Thyroid gland (tissue), 4 donors: Measurements from ENCODE around the gene PRKD1. TPM values are rescaled to one million over a fixed set of nuclear protein-coding genes. Genes with fewer than 3 reads are reported as not detected.
A peak's percentile ranks its signal among the peaks of the same experiment; 100 is the strongest.

Source experiments
- DNase-seq, 2 donors: peaks; one replicate each; pipeline ENCODE4 v3.0.0-alpha.2; 2019
- H3K27ac ChIP-seq, 3 donors: fragments of 200-600 bp; sonication (generic); 1 replicate in 2 of 3; 2 replicates in 1 of 3; pipeline ENCODE4 v1.5.1; 2016 to 2019; ENCODE audit warnings: mild to moderate bottlenecking in 1 of 3, moderate library complexity in 1 of 3
- H3K27me3 ChIP-seq: fragments of 200-600 bp; sonication (generic); one replicate; pipeline ENCODE4 v1.5.1; 2019
- H3K36me3 ChIP-seq, 2 donors: fragments of 200-600 bp; sonication (generic); one replicate each; pipeline ENCODE4 v1.5.1; 2016 to 2019
- H3K4me1 ChIP-seq, 2 donors: fragments of 200-600 bp; sonication (generic); one replicate each; pipeline ENCODE4 v1.5.1; 2017 to 2019
- H3K4me3 ChIP-seq, 3 donors: fragments of 200-600 bp; sonication (generic); replicated peaks in 1 of 3; 1 replicate in 2 of 3; 2 replicates in 1 of 3; pipeline ENCODE4 v1.5.1; 2016; ENCODE audit warnings: mild to moderate bottlenecking in 1 of 3
- H3K9me3 ChIP-seq: fragments of 200-600 bp; sonication (generic); one replicate; pipeline ENCODE4 v1.5.1; 2017
- POLR2A ChIP-seq, 2 donors: fragments of 450-650 bp; IDR thresholded peaks; one replicate each; pipeline ENCODE4 v1.6.1; 2017; ENCODE audit warnings: antibody characterized with exemption in 2 of 2, mild to moderate bottlenecking in 2 of 2, moderate library complexity in 1 of 2
- WGBS, 2 donors: methylation state at CpG; one replicate each; pipeline ENCODE4 v1.1.5; 2017; 5-methylcytosine and 5-hydroxymethylcytosine counted together
- intact Hi-C: fragments of 100-400 bp; cut with DNase I; formaldehyde crosslinking; loops from one replicate; pipeline ENCODE4 v1.15.1; 2023
- total RNA-seq, 4 donors: library from RNA; depleted of rRNA; stranded (reverse); fragments of >200 nt; gene quantifications; one replicate each; pipeline ENCODE4 v1.2.3, GENCODE V29; 2016
- TF ChIP-seq, protein P1 (sequence below), 6 experiments: fragments of 200-600 bp in 3 of 6; fragments of 450-650 bp in 3 of 6; sonication (generic) in 3 of 6; IDR thresholded peaks; one replicate each; pipeline ENCODE4 v1.5.1; 2016 to 2019; ENCODE audit warnings: antibody characterized with exemption in 6 of 6, mild to moderate bottlenecking in 2 of 6, inconsistent platforms in 1 of 6, moderate library complexity in 1 of 6

The PRKD1 gene
- total RNA-seq, 4 donors from 2014 or later, result 12.7 to 17.4 (median 14.3) TPM

DNA sequence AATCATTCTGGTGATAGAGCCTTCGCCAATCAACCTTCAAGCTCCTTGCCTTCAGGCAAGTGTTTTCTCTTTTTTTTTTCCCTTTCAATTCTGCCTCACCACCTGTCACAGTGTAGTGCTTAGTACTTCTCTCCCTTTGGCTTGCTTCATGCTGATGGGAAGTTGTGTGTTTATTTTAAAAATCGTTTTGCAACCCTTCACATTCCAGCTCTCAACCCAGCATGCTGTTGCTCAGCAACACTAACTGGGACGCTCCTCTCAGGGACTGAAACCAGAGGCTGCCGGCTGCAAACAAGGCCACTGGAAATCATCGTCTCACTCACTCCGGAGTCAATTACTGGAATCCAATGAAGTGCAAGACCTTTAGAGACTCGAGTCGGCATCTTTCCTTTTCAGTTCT is 342.7 kb downstream of the PRKD1 start:
- DNase-seq, result peak; percentile 85 to 87
- WGBS, 2 donors, result 8 to 19% methylated on average over 8 of the region's 8 CpGs
- Histone ChIP-seq H3K27ac (peak overlapping the region in 2 of 3 donors; percentile 31 to 60), H3K27me3 (no peaks in the 10 kb centered on the region), H3K4me1 (peaks cover 0 to 15% of the 10 kb centered on the region in 2 donors), H3K4me3 (no peak overlapping the region), H3K9me3 (no peaks in the 10 kb centered on the region), H3K36me3 (no peaks in the 10 kb centered on the region)
- TF ChIP-seq POLR2A (IDR thresholded peaks at IDR 0.05), result no peak
- TF ChIP-seq, protein P1, sequence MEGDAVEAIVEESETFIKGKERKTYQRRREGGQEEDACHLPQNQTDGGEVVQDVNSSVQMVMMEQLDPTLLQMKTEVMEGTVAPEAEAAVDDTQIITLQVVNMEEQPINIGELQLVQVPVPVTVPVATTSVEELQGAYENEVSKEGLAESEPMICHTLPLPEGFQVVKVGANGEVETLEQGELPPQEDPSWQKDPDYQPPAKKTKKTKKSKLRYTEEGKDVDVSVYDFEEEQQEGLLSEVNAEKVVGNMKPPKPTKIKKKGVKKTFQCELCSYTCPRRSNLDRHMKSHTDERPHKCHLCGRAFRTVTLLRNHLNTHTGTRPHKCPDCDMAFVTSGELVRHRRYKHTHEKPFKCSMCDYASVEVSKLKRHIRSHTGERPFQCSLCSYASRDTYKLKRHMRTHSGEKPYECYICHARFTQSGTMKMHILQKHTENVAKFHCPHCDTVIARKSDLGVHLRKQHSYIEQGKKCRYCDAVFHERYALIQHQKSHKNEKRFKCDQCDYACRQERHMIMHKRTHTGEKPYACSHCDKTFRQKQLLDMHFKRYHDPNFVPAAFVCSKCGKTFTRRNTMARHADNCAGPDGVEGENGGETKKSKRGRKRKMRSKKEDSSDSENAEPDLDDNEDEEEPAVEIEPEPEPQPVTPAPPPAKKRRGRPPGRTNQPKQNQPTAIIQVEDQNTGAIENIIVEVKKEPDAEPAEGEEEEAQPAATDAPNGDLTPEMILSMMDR (IDR thresholded peaks at IDR 0.05), result no peak
- intact Hi-C loops, result no loop called here

DNA sequence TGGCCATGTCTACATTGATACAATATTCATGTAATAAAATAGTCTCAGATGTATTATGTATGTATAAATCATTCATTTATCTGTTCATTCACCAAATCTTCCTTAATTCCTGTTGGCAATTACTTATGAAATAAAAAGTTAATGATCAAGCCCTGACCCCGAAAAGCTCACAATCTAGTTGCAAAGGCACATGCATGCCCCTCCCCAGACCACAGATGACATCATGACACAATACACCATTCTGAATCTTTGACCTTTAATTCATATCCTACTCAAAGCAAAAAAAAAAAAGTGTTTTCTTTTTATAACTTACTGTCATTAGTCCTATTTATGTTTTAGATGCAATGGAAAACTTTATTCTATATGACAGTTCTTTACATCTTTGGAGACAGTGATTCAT is 346.9 kb downstream of the PRKD1 start:
- H3K27me3 ChIP-seq, result no peaks in the 10 kb centered on the region
- H3K36me3 ChIP-seq, result no peaks in the 10 kb centered on the region
- no peak overlapping the region for H3K27ac ChIP-seq
- 92 to 96% methylated on average over 1 of the region's 1 CpG for WGBS, 2 donors
- no peak overlapping the region for H3K4me3 ChIP-seq
- DNase-seq, result no peak
- TF ChIP-seq, protein P1 (IDR thresholded peaks at IDR 0.05), result no peak
- TF ChIP-seq POLR2A (IDR thresholded peaks at IDR 0.05), result no peak
- H3K9me3 ChIP-seq, result no peaks in the 10 kb centered on the region
- peaks cover 0 to 10% of the 10 kb centered on the region in 2 donors for H3K4me1 ChIP-seq
- intact Hi-C loops, result no loop called here

DNA sequence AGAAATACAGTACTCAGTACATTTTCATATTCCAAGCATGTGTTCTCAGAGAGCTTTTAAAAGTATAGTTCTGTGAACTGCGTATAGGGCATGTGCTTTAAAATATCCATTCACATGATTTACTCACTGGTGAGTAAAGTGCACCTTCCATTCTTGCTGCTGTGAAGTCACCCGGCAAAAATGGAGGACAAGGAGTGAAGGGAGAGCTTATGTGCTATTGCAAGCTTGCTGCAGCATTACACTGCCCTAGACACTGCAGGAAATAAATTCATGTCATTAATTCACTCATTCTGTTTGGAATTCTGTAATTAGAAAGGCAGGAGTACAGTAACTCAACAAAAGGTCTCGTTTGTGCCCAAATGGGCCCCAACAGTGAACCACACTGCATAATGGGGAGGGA is 347.8 kb downstream of the PRKD1 start:
- Histone ChIP-seq H3K9me3 (no peaks in the 10 kb centered on the region), H3K4me3 (no peak overlapping the region), H3K27ac (no peak overlapping the region), H3K4me1 (peaks cover 0 to 5% of the 10 kb centered on the region in 2 donors), H3K36me3 (no peaks in the 10 kb centered on the region), H3K27me3 (no peaks in the 10 kb centered on the region)
- no peak for TF ChIP-seq POLR2A (IDR thresholded peaks at IDR 0.05)
- TF ChIP-seq, protein P1 (IDR thresholded peaks at IDR 0.05), result no peak
- DNase-seq, result no peak
- intact Hi-C loops, result no loop called here
- WGBS, 2 donors, result 92 to 95% methylated on average over 3 of the region's 3 CpGs

DNA sequence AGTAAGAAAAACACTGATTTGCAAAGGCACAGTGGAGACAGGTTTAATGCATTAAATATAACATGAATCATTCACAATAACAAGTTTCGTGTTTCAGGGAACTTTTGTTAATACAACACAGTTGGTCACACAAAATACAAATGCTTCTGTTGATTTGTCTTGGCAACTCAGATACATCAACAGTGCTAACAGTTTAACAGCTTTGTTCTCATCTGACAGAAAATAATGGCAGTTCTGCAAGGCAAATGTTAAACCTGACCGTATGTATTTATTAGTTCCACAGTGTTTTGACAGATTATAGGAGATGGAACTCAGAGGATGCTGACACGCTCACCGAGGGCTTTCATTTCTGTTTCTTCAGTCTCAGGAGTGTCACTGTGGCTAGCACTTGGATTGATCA is 350.7 kb downstream of the PRKD1 start:
- Histone ChIP-seq H3K27ac (no peak overlapping the region), H3K4me1 (no peaks in the 10 kb centered on the region), H3K27me3 (no peaks in the 10 kb centered on the region), H3K36me3 (no peaks in the 10 kb centered on the region), H3K9me3 (no peaks in the 10 kb centered on the region), H3K4me3 (no peak overlapping the region)
- no peak for DNase-seq
- no peak for TF ChIP-seq POLR2A (IDR thresholded peaks at IDR 0.05)
- TF ChIP-seq, protein P1 (IDR thresholded peaks at IDR 0.05), result no peak
- intact Hi-C loops, result no loop called here
- WGBS, 2 donors, result 88 to 91% methylated on average over 4 of the region's 4 CpGs

DNA sequence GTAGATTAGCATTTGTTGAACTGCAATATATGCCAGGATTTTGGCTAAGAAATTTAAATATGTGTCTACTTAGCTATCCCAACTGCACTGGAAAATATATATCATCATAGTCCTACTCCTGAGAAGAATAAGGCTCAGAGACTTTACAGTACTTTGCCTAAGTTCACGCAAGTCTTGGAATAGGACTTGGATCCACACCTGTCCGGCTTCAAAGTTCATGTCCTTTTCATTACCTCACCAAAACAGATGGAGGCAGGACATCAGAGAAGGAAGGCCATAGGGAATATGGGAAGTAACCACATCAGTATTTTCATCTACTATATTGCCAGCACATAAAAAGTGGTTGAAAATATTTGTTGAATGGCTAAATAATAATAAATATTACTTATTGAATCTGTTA is 358.5 kb downstream of the PRKD1 start:
- Histone ChIP-seq H3K36me3 (no peaks in the 10 kb centered on the region), H3K9me3 (no peaks in the 10 kb centered on the region), H3K4me3 (no peak overlapping the region), H3K27ac (no peak overlapping the region), H3K27me3 (no peaks in the 10 kb centered on the region), H3K4me1 (no peaks in the 10 kb centered on the region)
- no peak for DNase-seq
- WGBS, 2 donors, result 93 to 98% methylated on average over 2 of the region's 2 CpGs
- intact Hi-C loops, result no loop called here
- TF ChIP-seq POLR2A (IDR thresholded peaks at IDR 0.05), result no peak
- TF ChIP-seq, protein P1 (IDR thresholded peaks at IDR 0.05), result no peak
